Prostate gland (tissue), 2 donors: ENCODE results near the gene FAM163B. TPM values are rescaled to one million over a fixed set of nuclear protein-coding genes. Genes with fewer than 3 reads are reported as not detected.
"Not testable (repeated sequence)": the region's sequence is repeated elsewhere in the genome, so short reads cannot be mapped to it uniquely, and the experiment has no call there.

ENCODE experiments used
- DNase-seq: peaks from one replicate; pipeline ENCODE4 v3.0.0-alpha.2; 2019; ENCODE audit warnings: low spot score
- H3K27ac ChIP-seq, 2 donors: fragments of 200-600 bp; sonication (generic); 2 replicates each; pipeline ENCODE4 v1.5.1; 2017 to 2019
- H3K27me3 ChIP-seq: fragments of 200-600 bp; sonication (generic); replicated peaks from 2 replicates; pipeline ENCODE4 v1.5.1; 2019; ENCODE audit not compliant: insufficient read depth
- H3K36me3 ChIP-seq, 2 donors: fragments of 200-600 bp; sonication (generic); 1 replicate in 1 of 2; 2 replicates in 1 of 2; pipeline versions ENCODE4 v1.5.1 to v1.8.1; 2017 to 2019
- H3K4me1 ChIP-seq: fragments of 200-600 bp; sonication (generic); replicated peaks from 2 replicates; pipeline ENCODE4 v1.5.1; 2019
- H3K4me3 ChIP-seq, 2 donors: fragments of 200-600 bp; sonication (generic); 2 replicates each; pipeline ENCODE4 v1.5.1; 2017 to 2019
- H3K9me3 ChIP-seq: fragments of 200-600 bp; sonication (generic); 2 replicates; pipeline ENCODE4 v1.5.1; 2017
- CTCF ChIP-seq, 4 experiments: fragments of 200-600 bp in 2 of 4; fragments of 450-650 bp in 2 of 4; sonication (generic) in 2 of 4; IDR thresholded peaks; 1 replicate in 3 of 4; 2 replicates in 1 of 4; pipeline ENCODE4 v1.5.1; 2016 to 2019; ENCODE audit warnings: antibody characterized with exemption in 4 of 4, mild to moderate bottlenecking in 2 of 4, moderate library complexity in 2 of 4
- POLR2A ChIP-seq: fragments of 450-650 bp; IDR thresholded peaks from one replicate; pipeline ENCODE4 v1.6.1; 2016; ENCODE audit warnings: antibody characterized with exemption, mild to moderate bottlenecking
- POLR2AphosphoS5 ChIP-seq: sonication (generic); formaldehyde crosslinking; IDR thresholded peaks from one replicate; pipeline ENCODE4 v1.6.1; 2017; ENCODE audit warnings: antibody characterized with exemption
- WGBS: methylation state at CpG from one replicate; pipeline ENCODE4 v1.1.5; 2018; 5-methylcytosine and 5-hydroxymethylcytosine counted together
- intact Hi-C: fragments of 100-400 bp; cut with DNase I; formaldehyde crosslinking; loops from one replicate; pipeline ENCODE4 v1.14.2; 2022
- total RNA-seq, 2 donors: library from RNA; depleted of rRNA; stranded (reverse); fragments of >200 nt; gene quantifications; one replicate each; pipeline ENCODE4 v1.1.0, GENCODE V29; 2016

The FAM163B gene
- total RNA-seq, 2 donors from 2014 or later = 0.85 TPM; not detected in 1

DNA sequence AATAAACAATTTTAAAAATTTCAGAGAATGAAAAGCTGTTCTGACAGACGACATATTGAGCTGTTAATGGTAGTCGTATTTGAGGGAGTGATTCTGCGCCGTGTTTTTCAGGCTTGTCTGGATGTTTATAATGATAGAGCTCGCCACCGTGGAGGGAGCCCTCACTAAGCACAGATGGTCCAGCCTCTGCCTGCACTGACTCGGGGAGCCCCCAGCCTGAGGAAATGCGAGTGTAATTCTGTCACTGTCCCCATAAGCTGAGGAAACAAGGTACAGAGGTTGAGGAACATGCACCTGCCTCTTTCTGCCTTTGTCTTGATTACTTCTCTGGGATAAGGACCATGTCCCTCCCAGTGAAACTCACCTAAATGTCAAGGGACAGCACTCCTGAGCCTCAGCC lies 19.6 kb upstream of the FAM163B start:
- WGBS = 67% methylated on average over 8 of the region's 8 CpGs
- H3K4me1 ChIP-seq = no peaks in the 10 kb centered on the region

DNA sequence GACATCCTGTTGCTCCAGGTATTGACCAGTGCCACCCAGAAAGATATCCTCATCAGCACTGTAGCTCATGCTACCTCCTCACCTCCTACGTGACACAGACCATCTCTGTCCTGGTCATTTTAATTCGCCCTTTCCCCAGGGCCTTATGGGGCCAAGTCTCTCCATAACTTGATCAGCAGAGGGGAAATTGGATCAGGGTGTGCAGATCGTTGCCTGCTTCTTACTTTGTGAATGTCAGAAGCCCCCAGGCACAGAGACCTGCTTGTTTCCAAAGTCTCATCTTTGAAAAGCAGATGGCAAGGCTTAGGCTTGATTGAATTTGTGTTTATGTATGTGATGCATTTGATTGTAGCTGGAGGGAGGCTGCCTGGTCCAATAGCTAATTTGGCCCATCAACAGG lies 18.2 kb upstream of the FAM163B start:
- Histone ChIP-seq H3K4me3 (no peak overlapping the region), H3K27me3 (no peaks in the 10 kb centered on the region), H3K36me3 (no peaks in the 10 kb centered on the region), H3K27ac (no peak overlapping the region), H3K9me3 (no peaks in the 10 kb centered on the region), H3K4me1 (no peaks in the 10 kb centered on the region)
- no peak for DNase-seq
- TF ChIP-seq POLR2AphosphoS5 (no peak), POLR2A (no peak), CTCF (IDR thresholded peaks at IDR 0.05) (no peak)
- WGBS = 80% methylated on average over 3 of the region's 3 CpGs
- intact Hi-C loops = no loop called here

More for the DNA sequence above, 19.6 kb upstream of the FAM163B start:
- Histone ChIP-seq H3K9me3 (no peaks in the 10 kb centered on the region), H3K36me3 (no peaks in the 10 kb centered on the region), H3K4me3 (no peak overlapping the region), H3K27ac (no peak overlapping the region), H3K27me3 (no peaks in the 10 kb centered on the region)
- intact Hi-C loops = no loop called here
- TF ChIP-seq POLR2AphosphoS5 = no peak
- no peak for TF ChIP-seq CTCF (IDR thresholded peaks at IDR 0.05)
- TF ChIP-seq POLR2A = no peak
- DNase-seq = no peak

DNA sequence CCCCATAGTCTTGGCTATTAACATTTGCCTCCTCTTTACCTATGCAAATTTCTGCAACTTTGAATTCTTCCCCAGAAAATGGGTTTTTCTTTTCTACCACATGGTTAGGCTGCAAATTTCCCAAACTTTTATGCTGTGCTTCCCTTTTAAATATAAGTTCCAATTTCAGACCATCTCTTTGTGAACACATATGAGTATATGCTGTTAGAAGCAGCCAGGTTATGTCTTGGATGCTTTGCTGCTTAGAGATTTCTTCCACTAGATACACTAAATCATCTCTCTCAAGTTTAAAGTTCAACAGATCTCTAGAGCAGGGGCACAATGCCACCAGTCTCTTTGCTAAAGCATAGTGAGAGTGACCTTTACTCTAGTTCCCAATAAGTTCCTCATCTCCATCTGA lies 16.8 kb upstream of the FAM163B start:
- DNase-seq, H3K4me1 ChIP-seq, intact Hi-C loops, H3K36me3 ChIP-seq, H3K9me3 ChIP-seq, H3K4me3 ChIP-seq, H3K27ac ChIP-seq, H3K27me3 ChIP-seq: not testable (repeated sequence)

GRCh38 chr9:133622555-133622954 lies 13.4 kb upstream of the FAM163B start:
- no peak overlapping the region for H3K4me3 ChIP-seq
- H3K36me3 ChIP-seq = no peaks in the 10 kb centered on the region
- TF ChIP-seq POLR2A (no peak), CTCF (IDR thresholded peaks at IDR 0.05) (no peak), POLR2AphosphoS5 (no peak)
- no peaks in the 10 kb centered on the region for H3K4me1 ChIP-seq
- H3K27me3 ChIP-seq = no peaks in the 10 kb centered on the region
- intact Hi-C loops = no loop called here
- no peak overlapping the region for H3K27ac ChIP-seq
- 54% methylated on average over 5 of the region's 5 CpGs for WGBS
- DNase-seq = no peak
- no peaks in the 10 kb centered on the region for H3K9me3 ChIP-seq

DNA sequence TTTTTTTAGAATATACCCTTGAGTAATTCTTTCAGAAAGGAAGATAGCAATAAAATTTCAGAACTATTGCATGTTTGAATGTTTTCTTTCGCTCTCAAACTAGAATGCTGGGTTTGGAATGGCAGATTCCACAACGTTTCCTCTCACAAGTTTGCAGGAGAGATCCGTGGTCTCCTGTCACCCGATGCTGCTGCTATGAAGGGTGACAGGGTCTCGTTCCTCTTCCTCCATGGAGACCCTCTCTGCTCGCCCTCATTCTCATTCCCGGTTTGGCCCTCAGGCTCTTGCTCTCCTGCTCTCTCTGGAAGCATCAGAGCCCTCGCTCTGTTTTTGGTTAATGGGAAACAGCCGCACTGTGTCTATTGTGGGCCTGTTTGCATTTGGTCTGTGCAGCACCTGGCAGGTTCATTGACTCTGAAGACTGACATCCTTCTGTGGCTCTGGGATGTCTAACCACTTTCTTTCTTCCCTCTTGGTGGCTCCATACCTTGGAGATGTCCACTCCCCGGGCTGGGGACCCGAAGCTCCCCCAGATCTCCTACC lies 12.6 kb upstream of the FAM163B start:
- intact Hi-C loops = no loop called here
- WGBS = 68% methylated on average over 11 of the region's 11 CpGs
- no peak overlapping the region for H3K4me3 ChIP-seq
- no peaks in the 10 kb centered on the region for H3K4me1 ChIP-seq
- H3K9me3 ChIP-seq = no peaks in the 10 kb centered on the region
- H3K27me3 ChIP-seq = no peaks in the 10 kb centered on the region
- no peak for DNase-seq
- no peaks in the 10 kb centered on the region for H3K36me3 ChIP-seq
- TF ChIP-seq POLR2AphosphoS5 (no peak), CTCF (IDR thresholded peaks at IDR 0.05) (no peak), POLR2A (no peak)
- no peak overlapping the region for H3K27ac ChIP-seq
